ENCODE data around the gene RNH1.

Gene RNH1

DNA sequence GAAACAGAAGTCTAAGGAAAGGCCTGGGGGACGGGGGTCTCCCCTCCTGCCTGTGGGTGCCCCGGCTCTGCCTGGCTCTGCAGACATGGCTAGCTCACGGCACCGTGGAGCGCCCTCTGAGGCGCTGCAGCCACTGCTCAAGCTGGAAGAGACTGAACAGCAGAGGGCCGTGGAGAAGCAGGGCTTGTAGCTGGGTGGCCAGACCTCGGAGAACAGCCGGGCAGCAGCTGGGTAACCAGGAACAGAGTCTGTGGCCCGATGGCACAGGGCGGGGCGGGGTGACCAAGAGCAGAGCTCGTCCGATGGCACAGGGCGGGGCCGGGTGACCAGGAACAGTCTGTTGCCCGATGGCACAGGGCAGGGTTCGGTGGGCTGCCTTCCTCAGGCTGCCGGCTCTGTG, 18.1 kb downstream of the RNH1 start:
- TF ChIP-seq, protein P1, sequence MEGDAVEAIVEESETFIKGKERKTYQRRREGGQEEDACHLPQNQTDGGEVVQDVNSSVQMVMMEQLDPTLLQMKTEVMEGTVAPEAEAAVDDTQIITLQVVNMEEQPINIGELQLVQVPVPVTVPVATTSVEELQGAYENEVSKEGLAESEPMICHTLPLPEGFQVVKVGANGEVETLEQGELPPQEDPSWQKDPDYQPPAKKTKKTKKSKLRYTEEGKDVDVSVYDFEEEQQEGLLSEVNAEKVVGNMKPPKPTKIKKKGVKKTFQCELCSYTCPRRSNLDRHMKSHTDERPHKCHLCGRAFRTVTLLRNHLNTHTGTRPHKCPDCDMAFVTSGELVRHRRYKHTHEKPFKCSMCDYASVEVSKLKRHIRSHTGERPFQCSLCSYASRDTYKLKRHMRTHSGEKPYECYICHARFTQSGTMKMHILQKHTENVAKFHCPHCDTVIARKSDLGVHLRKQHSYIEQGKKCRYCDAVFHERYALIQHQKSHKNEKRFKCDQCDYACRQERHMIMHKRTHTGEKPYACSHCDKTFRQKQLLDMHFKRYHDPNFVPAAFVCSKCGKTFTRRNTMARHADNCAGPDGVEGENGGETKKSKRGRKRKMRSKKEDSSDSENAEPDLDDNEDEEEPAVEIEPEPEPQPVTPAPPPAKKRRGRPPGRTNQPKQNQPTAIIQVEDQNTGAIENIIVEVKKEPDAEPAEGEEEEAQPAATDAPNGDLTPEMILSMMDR (IDR thresholded peaks at IDR 0.05; ENCODE audit: low read depth, low read length, missing control alignments) = no peak
- no peak for DNase-seq (ENCODE audit: low read depth)
- in situ Hi-C loops (cut with HindIII; ENCODE audit: low sequenced_read_pairs) = no loop called here
- no peak overlapping the region for H3K4me3 ChIP-seq (ENCODE audit: low read depth, low read length)

DNA sequence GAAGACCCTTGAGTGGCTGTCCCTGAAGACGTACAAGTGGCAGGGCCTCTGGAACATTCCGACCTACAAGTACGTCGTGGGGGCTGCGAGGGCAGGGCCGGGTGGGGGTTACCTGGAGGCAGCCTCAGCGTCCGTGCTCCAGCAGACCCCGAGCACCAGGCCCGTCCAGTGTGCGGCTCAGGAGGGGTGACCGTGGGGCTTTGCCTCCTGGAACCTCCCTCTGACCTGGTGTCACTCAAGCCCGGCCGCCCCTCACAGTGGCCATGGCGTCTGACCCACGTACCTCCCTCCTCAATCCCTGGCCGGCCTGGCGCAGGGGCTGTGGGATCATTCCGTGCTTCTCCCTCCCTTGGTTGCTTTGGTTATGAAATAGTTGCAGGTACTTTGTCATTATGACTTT, 18.5 kb downstream of the RNH1 start:
- no peak for DNase-seq (ENCODE audit: low read depth)
- no peak overlapping the region for H3K4me3 ChIP-seq (ENCODE audit: low read depth, low read length)
- TF ChIP-seq, protein P1 (IDR thresholded peaks at IDR 0.05; ENCODE audit: low read depth, low read length, missing control alignments) = no peak
- in situ Hi-C loops (cut with HindIII; ENCODE audit: low sequenced_read_pairs) = no loop called here

DNA sequence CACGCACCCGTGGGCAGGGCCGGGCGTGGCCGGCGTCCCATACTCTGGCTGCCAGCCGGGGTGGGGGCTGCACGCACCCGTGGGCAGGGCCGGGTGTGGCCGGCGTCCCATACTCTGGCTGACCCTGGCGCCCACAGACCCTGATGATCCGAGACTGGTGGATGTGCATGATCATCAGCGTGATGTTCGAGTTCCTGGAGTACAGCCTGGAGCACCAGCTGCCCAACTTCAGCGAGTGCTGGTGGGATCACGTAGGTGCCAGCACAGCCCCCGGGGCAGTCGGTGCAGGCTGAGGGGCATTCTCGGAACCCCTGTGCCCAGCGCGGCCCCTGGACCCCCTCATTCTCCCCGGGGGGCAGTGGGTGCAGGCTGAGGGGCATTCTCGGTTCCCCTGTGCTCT, 19.0 kb downstream of the RNH1 start:
- DNase-seq (ENCODE audit: low read depth) = no peak
- TF ChIP-seq, protein P1 (IDR thresholded peaks at IDR 0.05; ENCODE audit: low read depth, low read length, missing control alignments) = no peak
- no peak overlapping the region for H3K4me3 ChIP-seq (ENCODE audit: low read depth, low read length)

DNA sequence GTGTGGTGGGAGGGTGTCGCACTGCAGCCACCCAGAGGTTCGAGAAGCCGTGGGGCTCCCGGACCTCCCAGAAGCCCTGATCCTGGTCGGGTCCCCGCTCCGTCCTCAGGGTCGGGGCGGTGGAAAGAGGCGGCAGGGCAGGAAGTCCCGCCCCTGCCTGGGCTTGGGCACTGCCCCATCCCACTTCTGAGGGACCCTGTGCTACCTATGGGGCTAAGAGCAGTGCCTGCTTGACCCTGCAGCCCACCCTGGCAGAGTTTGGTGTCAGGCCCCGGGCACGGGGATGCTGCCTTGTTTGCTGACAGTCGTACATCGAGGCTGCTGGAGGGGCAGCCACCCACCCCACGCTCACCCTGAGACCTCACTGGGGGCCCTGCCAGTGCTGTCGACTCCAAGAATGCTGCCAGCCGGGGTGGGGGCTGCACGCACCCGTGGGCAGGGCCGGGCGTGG, 19.4 kb downstream of the RNH1 start:
- in situ Hi-C loops (cut with HindIII; ENCODE audit: low sequenced_read_pairs) = no loop called here
- no peak overlapping the region for H3K4me3 ChIP-seq (ENCODE audit: low read depth, low read length)
- no peak for DNase-seq (ENCODE audit: low read depth)
- TF ChIP-seq, protein P1 (IDR thresholded peaks at IDR 0.05; ENCODE audit: low read depth, low read length, missing control alignments) = no peak

More for the DNA sequence above, 19.0 kb downstream of the RNH1 start:
- in situ Hi-C loops (cut with HindIII; ENCODE audit: low sequenced_read_pairs) = no loop called here

DNA sequence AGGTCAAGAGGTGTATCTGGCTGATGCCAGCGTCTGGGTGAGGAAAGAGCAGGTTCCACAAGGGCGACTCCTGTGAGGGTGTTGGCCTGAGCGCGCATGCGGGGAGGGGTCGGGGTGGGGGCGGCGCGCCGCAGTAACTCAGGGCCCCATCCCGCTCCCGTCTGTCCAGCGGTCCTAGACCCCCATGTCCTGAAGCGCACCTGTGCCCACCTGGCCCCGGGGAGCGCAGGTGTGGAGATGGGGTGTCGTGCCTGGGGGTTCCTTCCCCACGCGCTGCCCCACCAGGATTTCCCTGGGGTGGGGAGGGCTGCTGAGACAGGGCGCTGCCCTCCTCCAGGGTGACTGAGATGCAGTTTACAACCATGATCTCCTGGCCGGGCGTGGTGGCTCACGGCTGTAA, 20.9 kb downstream of the RNH1 start:
- DNase-seq (ENCODE audit: low read depth) = no peak

DNA sequence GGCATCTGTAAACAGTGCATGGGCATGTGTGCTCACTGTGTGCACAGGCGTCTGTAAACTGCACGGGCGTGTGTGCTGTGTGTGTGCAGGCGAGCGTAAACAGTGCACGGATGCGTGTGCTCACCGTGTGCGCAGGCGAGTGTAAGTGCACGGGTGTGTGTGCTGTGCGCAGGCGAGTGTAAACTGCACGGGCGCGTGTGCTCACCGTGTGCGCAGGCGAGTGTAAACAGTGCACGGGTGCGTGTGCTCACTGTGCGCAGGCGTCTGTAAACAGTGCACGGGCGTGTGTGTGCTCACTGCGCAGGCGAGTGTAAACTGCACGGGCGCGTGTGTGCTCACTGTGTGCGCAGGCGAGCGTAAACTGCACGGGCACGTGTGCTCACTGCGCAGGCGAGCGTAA, 22.4 kb downstream of the RNH1 start:
- TF ChIP-seq, protein P1 (IDR thresholded peaks at IDR 0.05; ENCODE audit: low read depth, low read length, missing control alignments) = no peak
- H3K4me3 ChIP-seq (ENCODE audit: low read depth, low read length) = no peak overlapping the region
- in situ Hi-C loops (cut with HindIII; ENCODE audit: low sequenced_read_pairs) = no loop called here
- DNase-seq (ENCODE audit: low read depth) = no peak

More for the DNA sequence above, 20.9 kb downstream of the RNH1 start:
- in situ Hi-C loops (cut with HindIII; ENCODE audit: low sequenced_read_pairs) = no loop called here
- H3K4me3 ChIP-seq (ENCODE audit: low read depth, low read length) = no peak overlapping the region
- TF ChIP-seq, protein P1 (IDR thresholded peaks at IDR 0.05; ENCODE audit: low read depth, low read length, missing control alignments) = no peak

DNA sequence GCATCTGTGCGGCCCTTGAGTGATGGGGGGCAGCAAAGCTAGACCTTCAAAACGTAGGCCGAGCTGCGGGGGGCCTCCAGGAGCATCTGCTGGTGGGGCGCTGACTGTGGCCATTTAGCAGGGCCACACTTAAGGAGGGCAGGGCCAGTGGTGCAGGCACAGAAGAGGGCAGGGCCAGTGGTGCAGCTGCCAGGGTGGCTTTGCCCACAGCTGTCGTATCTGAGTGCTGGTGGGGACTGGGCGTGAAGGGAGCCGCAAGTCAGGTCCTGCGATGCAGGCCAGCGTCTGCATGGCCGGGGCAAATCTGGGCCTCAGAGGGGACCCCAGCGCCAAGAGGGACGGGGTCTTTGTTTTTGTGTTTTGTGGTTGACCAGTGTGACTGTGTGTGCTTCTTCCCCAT, 27.7 kb downstream of the RNH1 start:
- no peak overlapping the region for H3K4me3 ChIP-seq (ENCODE audit: low read depth, low read length)
- no peak for DNase-seq (ENCODE audit: low read depth)
- TF ChIP-seq, protein P1 (IDR thresholded peaks at IDR 0.05; ENCODE audit: low read depth, low read length, missing control alignments) = no peak
- in situ Hi-C loops (cut with HindIII; ENCODE audit: low sequenced_read_pairs) = no loop called here
